GM12865 (cell line): ENCODE measurements around the gene PPP1R16B.
A peak's percentile ranks its signal among the peaks of the same experiment; 100 is the strongest.

ENCODE experiments used
- DNase-seq: peaks from one replicate; pipeline ENCODE4 v3.0.0; 2010; ENCODE audit warnings: low read depth
- H3K4me3 ChIP-seq: 2 replicates; pipeline ENCODE4 v1.5.1; 2011; ENCODE audit warnings: mild to moderate bottlenecking, low read depth, low read length, control low read depth
- TF ChIP-seq, protein P1 (sequence below): IDR thresholded peaks from 2 replicates; pipeline ENCODE4 v1.5.1; 2011; ENCODE audit warnings: low read length, control low read depth, low read depth, inconsistent platforms; ENCODE audit not compliant: insufficient read depth; ENCODE audit errors: missing control alignments

Gene PPP1R16B

DNA sequence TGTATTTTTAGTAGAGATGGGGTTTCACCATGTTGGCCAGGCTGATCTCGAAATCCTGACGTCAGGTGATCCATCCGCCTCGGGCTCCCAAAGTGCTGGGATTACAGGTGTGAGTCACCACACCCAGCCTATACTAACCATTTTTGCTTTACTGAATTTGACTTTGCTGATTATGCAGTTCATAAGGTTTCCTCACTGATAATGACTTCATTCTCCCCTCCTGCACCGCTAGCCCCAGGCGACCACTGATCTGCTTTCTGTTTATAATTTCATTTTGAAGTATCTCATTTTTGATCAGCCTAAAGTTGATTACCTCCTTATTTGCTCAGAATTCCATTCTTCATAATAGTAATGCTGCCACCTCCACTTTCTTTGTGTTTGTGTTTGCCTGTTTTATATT is 72.0 kb downstream of the PPP1R16B start:
- no peak overlapping the region for H3K4me3 ChIP-seq
- TF ChIP-seq, protein P1, sequence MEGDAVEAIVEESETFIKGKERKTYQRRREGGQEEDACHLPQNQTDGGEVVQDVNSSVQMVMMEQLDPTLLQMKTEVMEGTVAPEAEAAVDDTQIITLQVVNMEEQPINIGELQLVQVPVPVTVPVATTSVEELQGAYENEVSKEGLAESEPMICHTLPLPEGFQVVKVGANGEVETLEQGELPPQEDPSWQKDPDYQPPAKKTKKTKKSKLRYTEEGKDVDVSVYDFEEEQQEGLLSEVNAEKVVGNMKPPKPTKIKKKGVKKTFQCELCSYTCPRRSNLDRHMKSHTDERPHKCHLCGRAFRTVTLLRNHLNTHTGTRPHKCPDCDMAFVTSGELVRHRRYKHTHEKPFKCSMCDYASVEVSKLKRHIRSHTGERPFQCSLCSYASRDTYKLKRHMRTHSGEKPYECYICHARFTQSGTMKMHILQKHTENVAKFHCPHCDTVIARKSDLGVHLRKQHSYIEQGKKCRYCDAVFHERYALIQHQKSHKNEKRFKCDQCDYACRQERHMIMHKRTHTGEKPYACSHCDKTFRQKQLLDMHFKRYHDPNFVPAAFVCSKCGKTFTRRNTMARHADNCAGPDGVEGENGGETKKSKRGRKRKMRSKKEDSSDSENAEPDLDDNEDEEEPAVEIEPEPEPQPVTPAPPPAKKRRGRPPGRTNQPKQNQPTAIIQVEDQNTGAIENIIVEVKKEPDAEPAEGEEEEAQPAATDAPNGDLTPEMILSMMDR = no peak
- no peak for DNase-seq

GRCh38 chr20:38878866-38879265 is 73.4 kb downstream of the PPP1R16B start:
- no peak overlapping the region for H3K4me3 ChIP-seq
- DNase-seq = no peak
- TF ChIP-seq, protein P1 = no peak

GRCh38 chr20:38880952-38881735 is 75.6 kb downstream of the PPP1R16B start:
- TF ChIP-seq, protein P1 = no peak
- no peak overlapping the region for H3K4me3 ChIP-seq
- peak; percentile 33 for DNase-seq

GRCh38 chr20:38881806-38882440 is 76.4 kb downstream of the PPP1R16B start:
- H3K4me3 ChIP-seq = no peak overlapping the region
- TF ChIP-seq, protein P1 = no peak
- no peak for DNase-seq

DNA sequence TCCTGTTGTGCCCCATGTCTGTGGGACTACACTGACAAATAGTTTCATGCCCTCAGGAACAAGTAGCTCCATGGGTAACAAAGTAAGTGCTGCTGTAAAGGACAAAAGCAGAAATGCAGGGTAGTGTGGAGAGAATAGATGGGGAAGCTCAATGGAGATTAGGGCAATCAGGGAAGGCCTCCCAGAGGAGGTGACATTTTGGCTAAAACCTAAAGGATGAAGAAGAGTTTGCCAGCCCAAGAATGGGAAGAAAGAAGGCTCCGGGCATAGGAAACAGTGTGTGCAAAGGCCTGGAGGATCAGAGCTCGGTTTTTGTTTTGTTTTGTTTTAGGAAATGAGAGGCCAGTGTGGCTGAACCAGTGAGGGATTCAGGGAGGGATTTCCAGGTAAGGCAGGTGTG is 77.1 kb downstream of the PPP1R16B start:
- TF ChIP-seq, protein P1 = no peak
- no peak for DNase-seq
- no peak overlapping the region for H3K4me3 ChIP-seq

DNA sequence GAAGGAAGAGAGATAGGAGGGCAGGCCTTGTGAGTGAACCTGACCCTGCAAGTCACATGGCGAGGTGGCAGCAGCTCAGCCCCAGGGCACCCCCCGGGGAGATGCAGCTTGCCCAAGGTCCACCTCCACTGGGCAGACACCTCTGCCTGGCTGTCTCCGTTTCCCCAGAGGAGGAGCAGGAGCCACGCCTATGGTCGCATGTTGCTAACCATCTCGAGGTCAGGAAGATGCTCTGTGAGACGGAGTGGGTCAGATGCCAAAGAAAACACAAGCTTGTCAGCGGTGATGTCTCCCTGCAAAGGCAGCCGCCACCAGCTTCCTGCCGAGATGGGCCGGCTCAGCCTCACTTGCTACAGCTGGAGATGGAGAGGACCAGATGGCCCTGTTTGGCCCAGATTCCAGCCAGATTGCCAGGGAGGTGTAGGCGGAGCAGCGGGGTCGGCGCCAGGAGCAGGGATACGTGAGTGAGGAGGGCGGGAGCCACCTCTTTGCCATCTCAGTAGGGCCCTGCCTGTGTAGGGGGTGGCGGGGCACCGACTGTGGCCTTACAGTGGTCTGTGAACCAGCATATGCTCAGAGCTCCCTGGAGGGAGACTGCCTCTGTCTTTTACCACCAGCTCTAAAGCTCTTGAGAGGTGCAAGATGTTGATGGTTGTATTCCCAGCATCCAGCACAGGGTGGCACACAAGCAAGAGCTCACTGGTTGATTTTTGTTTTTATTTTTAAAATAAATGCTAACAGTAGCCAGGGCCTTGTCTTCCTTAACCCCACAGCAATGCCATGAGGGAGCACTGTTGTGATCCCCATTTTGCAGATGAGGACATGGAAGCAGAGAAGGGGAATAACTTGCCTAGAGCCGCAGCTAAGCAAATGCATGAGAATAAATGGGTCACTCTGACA is 77.8 kb downstream of the PPP1R16B start:
- DNase-seq = no peak
- H3K4me3 ChIP-seq = no peak overlapping the region
- TF ChIP-seq, protein P1 = no peak
